GM12865 (cell line): ENCODE results near the gene C3orf22.

Source experiments
- DNase-seq: peaks from one replicate; pipeline ENCODE4 v3.0.0; 2010; ENCODE audit warnings: low read depth
- H3K4me3 ChIP-seq: 2 replicates; pipeline ENCODE4 v1.5.1; 2011; ENCODE audit warnings: mild to moderate bottlenecking, low read depth, low read length, control low read depth
- TF ChIP-seq, protein P1 (sequence below): IDR thresholded peaks from 2 replicates; pipeline ENCODE4 v1.5.1; 2011; ENCODE audit warnings: low read length, control low read depth, low read depth, inconsistent platforms; ENCODE audit not compliant: insufficient read depth; ENCODE audit errors: missing control alignments

C3orf22 gene

DNA sequence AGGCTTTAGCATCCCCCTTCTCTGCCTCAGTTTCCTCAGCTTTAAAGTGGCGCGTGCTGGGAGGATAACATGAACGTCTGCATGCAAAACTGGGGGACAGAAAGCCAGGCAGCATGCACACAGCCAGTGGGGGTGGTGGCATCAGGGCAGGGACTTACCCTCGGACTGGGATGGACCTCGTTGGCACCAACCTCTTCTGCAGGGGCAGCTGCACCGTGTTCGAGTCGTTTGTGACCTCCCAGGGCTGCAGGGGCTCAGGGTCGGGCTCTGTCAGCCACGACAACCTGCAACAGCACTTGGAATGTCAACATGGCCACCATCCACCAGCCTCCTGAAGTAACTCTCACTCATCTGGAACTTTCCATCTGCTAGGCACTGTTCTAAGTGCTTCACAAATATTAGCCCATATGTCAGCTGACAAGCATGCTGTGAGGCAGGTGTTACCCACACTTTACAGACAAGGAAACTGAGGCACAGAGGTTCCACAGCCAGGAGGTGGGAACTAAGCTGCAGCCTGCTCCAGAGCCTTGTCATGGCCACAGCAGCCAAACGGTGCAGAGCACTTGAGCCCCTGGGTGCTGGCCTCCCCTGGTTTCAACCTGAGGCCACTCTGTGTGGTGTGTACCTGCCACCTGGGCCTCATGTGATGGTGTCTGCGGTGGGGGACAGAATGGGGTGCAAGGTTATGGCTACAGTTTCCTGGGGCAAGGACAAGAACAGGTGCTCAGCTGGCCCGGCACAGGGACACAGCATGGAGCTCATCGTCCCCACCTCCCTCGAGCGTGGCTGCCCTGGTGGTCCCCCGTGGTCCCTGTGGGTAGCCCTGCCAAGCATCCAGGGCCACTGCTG is 6.7 kb downstream of the C3orf22 start:
- H3K4me3 ChIP-seq = no peak overlapping the region
- TF ChIP-seq, protein P1, sequence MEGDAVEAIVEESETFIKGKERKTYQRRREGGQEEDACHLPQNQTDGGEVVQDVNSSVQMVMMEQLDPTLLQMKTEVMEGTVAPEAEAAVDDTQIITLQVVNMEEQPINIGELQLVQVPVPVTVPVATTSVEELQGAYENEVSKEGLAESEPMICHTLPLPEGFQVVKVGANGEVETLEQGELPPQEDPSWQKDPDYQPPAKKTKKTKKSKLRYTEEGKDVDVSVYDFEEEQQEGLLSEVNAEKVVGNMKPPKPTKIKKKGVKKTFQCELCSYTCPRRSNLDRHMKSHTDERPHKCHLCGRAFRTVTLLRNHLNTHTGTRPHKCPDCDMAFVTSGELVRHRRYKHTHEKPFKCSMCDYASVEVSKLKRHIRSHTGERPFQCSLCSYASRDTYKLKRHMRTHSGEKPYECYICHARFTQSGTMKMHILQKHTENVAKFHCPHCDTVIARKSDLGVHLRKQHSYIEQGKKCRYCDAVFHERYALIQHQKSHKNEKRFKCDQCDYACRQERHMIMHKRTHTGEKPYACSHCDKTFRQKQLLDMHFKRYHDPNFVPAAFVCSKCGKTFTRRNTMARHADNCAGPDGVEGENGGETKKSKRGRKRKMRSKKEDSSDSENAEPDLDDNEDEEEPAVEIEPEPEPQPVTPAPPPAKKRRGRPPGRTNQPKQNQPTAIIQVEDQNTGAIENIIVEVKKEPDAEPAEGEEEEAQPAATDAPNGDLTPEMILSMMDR = no peak
- no peak for DNase-seq

DNA sequence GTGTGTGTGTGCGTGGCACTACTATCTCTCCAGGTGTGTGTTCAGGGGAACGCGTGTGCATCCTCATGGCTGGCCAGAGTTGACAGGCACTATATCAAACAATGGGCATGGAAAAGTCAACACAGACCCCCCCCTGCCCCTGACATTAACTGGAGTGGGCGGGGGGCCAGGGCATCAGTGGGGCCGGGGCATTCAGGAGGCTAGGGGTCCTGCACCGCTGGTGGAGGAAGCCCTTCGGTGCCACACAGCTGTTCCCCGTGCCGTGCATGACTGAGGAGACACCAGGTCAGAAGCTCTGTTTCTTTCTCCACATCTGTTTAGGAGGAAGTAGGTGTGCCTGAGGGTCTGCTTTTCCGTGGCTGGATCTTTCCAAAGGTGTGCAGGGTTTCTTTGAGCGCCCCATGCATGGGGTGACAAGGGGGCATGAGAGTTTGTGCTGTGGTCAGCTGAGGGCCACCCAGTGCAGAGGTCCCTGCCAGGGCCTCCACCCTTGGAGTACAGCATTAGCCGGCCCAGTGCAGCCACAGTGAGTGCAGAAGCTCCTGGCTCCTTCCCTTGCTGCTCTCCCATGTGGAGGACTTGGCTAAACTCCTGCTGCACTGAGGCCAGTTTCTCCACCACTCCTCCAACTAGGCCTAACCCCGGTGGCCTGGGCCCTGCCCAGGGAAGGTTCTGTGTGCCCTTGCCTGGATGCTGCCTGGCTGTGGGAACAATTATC is 7.5 kb downstream of the C3orf22 start:
- no peak for DNase-seq
- no peak overlapping the region for H3K4me3 ChIP-seq
- TF ChIP-seq, protein P1 = no peak

DNA sequence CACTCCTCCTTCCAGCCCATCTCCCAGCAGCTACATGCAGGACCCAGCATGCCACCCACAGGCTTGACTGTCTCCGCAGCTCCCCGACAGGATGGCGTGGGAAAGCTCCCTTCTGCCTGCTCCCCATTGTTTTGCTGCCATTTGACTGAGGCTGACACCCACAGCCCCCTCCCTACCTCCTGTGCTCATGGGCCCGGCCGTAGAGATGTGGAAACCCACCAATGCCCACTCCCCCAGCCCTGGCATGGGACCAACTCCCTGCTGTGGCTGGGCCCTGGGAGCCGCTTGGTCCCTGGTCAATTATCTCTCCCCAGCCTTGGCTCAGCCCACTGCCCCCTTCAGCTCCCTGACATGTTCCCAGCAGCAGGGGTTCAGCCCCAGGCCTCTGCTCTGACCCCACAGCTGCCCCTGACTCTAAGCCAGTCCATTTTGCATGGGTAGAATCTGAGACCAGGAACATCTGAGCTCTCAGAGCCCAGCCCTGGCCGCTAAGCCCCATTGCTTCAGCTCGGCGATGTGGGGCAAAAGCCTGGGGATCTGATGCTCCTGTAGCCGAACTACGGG is 8.2 kb downstream of the C3orf22 start:
- H3K4me3 ChIP-seq = no peak overlapping the region
- TF ChIP-seq, protein P1 = no peak
- no peak for DNase-seq

GRCh38 chr3:126549861-126550487 is 8.8 kb downstream of the C3orf22 start:
- TF ChIP-seq, protein P1 = no peak
- no peak for DNase-seq
- no peak overlapping the region for H3K4me3 ChIP-seq

GRCh38 chr3:126548556-126549466 is 9.9 kb downstream of the C3orf22 start:
- no peak overlapping the region for H3K4me3 ChIP-seq
- TF ChIP-seq, protein P1 = no peak
- no peak for DNase-seq

GRCh38 chr3:126547721-126548120 is 11.0 kb downstream of the C3orf22 start:
- no peak overlapping the region for H3K4me3 ChIP-seq
- no peak for DNase-seq
- TF ChIP-seq, protein P1 = no peak
